DMS79 treated with DMSO at 0.1 percent for 48 hours (cell line): Measurements from ENCODE around the gene EML4.
"Not testable (repeated sequence)": the region's sequence is repeated elsewhere in the genome, so short reads cannot be mapped to it uniquely, and the experiment has no call there.

Experiments
- DNase-seq: peaks from one replicate; lab custom pipeline; 2025; lab: John Stamatoyannopoulos, UW

EML4 gene, protein sequence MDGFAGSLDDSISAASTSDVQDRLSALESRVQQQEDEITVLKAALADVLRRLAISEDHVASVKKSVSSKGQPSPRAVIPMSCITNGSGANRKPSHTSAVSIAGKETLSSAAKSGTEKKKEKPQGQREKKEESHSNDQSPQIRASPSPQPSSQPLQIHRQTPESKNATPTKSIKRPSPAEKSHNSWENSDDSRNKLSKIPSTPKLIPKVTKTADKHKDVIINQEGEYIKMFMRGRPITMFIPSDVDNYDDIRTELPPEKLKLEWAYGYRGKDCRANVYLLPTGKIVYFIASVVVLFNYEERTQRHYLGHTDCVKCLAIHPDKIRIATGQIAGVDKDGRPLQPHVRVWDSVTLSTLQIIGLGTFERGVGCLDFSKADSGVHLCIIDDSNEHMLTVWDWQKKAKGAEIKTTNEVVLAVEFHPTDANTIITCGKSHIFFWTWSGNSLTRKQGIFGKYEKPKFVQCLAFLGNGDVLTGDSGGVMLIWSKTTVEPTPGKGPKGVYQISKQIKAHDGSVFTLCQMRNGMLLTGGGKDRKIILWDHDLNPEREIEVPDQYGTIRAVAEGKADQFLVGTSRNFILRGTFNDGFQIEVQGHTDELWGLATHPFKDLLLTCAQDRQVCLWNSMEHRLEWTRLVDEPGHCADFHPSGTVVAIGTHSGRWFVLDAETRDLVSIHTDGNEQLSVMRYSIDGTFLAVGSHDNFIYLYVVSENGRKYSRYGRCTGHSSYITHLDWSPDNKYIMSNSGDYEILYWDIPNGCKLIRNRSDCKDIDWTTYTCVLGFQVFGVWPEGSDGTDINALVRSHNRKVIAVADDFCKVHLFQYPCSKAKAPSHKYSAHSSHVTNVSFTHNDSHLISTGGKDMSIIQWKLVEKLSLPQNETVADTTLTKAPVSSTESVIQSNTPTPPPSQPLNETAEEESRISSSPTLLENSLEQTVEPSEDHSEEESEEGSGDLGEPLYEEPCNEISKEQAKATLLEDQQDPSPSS

GRCh38 chr2:42169100-42169873, at the start of gene EML4:
Gene EML4, plus strand, starts transcription at chr2:42169353. Its CDS starts 259 bp downstream, at chr2:42169612.
- DNase-seq: peak; percentile 55

DNA sequence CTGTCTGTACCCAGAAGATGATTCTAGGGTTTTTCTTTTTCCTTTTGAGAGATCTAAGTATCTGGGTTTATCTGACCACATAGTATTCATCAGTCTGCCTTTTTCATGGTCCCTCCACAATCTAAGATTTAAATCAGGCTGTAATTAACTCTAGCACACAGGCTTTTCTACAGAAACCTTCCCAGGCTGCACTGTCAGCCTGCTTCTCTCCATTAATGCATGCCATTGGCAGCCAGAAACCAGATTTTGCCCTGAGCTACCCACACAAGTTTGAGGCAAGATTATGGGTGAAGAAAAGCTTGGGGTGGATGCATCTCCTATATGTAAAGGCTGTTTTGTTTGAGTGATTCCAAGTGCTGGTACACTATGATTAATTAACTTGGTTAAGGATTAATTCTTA, 45.7 kb upstream of the EML4 start:
- no peak for DNase-seq

DNA sequence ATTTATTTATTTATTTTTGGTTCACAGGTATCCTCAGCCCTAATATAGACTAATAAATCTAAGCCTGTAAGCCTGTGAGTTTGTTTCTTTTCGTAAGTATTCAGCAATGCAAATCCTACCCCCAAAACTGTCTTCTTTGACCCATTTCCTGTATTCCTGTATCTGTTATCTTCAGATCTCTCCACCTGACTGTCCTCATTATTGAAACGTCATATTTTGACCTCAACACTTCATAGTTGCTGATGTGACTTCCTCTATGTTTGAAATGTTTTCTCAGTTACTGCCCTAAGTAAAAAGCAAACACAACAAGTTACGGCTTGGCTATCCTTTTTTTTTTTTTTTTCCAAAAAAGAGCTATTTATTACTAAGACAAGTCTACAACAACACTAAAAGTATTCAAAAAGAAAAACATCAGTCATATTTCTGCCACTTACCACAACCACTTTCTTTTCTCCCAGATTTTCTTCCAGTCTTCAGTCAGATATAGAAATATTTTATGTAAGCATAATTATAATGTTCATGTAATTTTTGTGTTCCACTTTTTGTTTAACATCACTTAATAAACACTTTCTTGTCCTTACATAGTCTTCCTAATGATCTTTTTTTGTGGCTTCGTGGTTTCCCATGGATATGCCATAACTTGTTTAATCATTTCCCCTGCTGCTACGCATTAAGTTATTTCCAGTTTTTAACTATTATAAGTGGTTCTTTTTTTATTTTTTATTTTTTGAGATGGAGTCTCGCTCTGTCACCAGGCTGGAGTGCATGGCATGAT, 45.0 kb upstream of the EML4 start:
- no peak for DNase-seq

DNA sequence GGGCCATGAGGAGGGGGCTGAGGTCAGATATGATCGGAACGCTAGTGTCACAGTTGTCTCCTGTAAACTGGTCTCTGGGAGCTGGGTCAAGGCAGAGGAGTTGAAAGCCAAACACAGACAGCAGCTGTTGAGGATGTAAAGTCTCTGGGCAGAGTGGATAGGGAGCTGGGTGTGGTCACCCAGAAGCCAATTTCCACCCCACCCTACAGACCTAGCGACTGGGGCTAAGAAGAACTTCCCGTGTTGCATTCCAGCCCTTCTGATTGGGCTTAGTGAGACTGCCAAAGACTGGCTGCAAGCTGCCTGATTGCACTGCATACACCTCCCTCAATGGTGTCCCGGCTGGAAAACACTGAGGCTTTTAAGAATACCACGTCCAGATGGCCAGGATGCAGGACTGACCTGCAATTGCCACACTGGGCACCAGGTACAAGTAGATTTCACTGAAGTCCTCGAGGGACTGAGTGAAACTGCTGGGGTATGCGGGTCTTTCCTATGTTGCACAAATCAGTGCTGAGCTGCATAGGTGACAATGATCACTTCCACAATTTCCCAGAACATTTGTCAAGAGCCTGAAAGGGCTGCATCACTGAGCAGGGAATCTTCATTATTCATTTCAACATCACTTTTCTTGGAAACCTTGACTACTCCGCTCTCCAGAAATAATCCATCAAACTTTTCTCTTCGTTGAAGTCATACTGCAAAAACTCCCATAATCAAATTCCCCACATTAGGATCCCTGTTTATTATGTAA, 43.1 kb upstream of the EML4 start:
- DNase-seq: no peak

DNA sequence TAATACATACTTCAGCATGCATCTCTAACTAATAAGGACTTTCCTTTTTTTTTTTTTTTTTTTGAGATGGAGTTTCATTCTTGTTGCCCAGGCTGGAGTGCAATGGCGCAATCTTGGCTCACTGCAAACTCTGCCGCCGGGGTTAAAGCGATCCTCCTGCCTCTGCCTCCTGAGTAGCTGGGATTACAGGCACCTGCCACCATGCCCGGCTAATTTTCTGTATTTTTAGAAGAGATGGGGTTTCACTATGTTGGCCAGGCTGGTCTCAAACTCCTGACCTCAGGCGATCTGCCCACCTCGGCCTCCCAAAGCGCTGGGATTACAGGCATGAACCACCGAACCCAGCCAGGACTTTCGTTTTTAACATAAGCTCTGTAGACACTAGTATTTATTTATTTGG, 42.3 kb upstream of the EML4 start:
- DNase-seq: not testable (repeated sequence)

- peak; percentile 42 for DNase-seq
These were observed 41.4 kb upstream of the EML4 start for GRCh38 chr2:42127425-42128424.

GRCh38 chr2:42128721-42129486, 40.2 kb upstream of the EML4 start:
- DNase-seq: no peak

DNA sequence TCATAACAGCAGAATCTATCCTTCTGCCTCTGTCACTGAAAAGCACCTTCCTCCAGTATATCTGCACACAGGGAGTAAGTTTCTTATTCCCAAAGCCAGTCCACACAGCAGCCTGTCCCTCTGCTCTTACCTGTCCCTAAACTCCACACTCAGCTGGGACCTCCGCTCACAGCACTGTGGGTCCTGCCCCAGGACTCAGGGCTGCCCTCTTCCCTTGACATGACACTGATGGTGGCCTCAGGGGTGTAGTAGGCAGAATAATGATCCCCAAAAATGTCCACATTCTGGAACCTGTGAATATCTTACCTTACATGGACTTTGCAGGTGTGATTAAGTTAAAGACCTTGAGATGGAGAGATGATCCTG, 39.7 kb upstream of the EML4 start:
- no peak for DNase-seq

DNA sequence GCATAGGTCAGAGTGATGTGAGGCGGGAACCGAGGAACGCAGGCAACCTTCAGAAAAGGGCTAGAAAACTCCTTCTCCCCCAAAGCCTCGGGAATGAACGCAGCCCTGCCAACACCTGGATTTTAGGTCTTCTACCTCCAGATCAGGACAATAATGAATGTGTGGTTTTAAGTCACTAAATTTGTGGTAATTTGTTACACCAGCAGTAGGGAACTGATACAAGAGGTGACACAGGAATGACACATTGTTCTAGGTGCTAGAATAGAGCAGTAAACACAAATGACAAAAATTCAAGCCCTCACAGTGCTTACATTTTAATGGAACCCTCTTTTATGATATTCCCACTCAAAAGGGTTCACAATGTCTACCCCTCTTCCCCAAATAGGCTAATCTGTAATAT, 39.2 kb upstream of the EML4 start:
- DNase-seq: no peak

DNA sequence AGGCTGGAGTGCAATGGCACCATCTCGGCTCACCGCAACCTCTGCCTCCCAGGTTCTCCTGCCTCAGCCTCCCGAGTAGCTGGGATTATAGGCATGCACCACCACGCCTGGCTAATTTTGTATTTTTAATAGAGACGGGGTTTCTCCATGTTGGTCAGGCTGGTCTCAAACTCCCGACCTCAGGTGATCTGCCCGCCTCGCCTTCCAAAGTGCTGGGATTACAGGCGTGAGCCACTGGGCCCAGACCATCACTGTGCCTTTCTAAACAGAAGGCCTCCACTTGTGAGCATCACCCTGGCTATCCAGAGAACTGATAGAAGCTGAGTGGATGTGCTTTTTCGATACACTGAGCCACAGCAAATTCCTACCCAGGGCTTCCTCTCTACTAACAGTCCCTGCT, 38.3 kb upstream of the EML4 start:
- not testable (repeated sequence) for DNase-seq

DNA sequence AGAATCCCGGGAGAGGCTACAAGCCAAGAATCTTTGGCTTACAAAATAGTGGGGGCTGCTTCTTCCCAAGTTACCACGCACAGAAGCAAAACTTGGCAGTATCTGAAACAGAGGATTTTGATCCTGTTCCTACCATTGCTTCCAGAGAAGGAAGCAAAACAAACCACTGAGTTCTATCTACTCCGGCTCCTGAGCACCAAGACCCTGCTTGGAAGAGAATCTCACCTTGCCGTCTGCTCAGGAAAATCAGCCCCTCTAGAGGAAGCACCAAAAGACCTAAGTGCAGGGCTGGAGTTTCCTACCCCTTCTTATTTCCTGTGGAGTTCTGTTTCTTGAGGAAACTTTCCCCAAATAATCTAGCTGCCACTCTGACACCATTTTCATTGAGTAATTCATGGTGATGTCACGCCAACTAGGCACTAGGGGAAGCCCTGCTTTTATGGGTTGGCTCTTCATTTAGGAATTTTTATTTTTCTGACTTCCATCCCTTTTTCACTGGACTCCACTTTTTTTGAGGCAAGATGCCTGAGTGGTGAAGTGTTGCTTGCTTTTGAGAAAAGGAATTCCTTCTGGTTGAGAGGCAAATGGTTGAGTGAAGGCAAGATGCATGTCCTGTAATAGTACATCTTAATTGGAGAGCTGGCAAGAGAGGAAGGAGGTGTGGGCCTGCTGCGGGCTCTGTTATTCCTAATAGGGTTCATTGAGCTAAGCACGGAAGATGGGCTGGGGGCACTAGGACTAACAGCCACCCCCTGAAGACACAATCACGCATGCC, 36.8 kb upstream of the EML4 start:
- peak; percentile 80 for DNase-seq

GRCh38 chr2:42132966-42133641, 36.0 kb upstream of the EML4 start:
- DNase-seq: peak; percentile 92

GRCh38 chr2:42133771-42134195, 35.4 kb upstream of the EML4 start:
- peak; percentile 43 for DNase-seq

GRCh38 chr2:42134401-42134932, 34.7 kb upstream of the EML4 start:
- not testable (repeated sequence) for DNase-seq

- DNase-seq: no peak
These were observed 33.5 kb upstream of the EML4 start for GRCh38 chr2:42135381-42136312.

DNA sequence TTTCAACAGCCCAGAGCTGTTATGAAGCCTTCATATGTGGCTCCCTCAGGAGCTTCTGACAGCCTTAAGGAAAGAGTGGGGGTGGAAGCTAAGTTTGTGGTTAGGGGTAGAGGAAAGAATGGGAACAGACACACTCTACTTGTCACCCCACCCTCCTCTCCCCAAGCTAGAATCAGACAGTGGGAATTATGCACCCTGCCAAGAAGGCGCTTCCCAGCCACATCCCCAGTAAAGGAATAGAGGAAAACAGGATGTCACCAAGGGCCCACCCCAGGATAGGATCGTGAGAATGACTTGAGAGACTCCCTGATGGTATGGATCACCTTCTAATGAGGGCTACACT, 32.4 kb upstream of the EML4 start:
- no peak for DNase-seq
